Measurements from ENCODE around the gene AZU1. TPM values are rescaled to one million over a fixed set of nuclear protein-coding genes. Genes with fewer than 3 reads are reported as not detected.

Gene AZU1
- total and polyA plus RNA-seq, 2 of the 8 experiments (the other 6 are each of a cell fraction or from before 2014, with no cell fraction given): 0.80 to 1.3 TPM

- 67% methylated on average over 14 of the region's 24 CpGs; no CpG with 5 or more reads in 1 of the 2 experiments for WGBS, 2 experiments (ENCODE audit: extremely low coverage in 1 of 2, insufficient coverage in 1 of 2, insufficient read length in 1 of 2, insufficient replicate concordance in 2 of 2, low coverage in 1 of 2, low lambda C conversion rate in 2 of 2, missing lambda C conversion rate in 1 of 2)
- ChIA-PET CTCF (ENCODE audit: partially characterized antibody) (interaction anchor here (0.6 to 3.3 kb wide), 8 partner anchors 8 to 347 kb away, joined by 3 to 10 read pairs (median 4); no protein-coding TSS in a partner anchor), POLR2A (ENCODE audit: partially characterized antibody) (interaction anchor here (0.8 to 1.8 kb wide), 7 partner anchors 41 to 227 kb away, joined by 3 to 7 read pairs (median 3); partner anchors contain the start of gene WDR18)
- H3K4me1 ChIP-seq (replicated peaks in 1 of 4; ENCODE audit: control insufficient read depth in 3 of 4, insufficient read depth in 4 of 4, low read length in 3 of 4): peaks cover 0 to 5% (median 3%) of the 10 kb centered on the region in 4 experiments; a peak in 6 of 7 replicates
- no peak for FAIRE-seq
- no peaks in the 10 kb centered on the region for H3K9me3 ChIP-seq (ENCODE audit: insufficient read depth in 2 of 2, low read depth in 1 of 2, low read length in 1 of 2)
- no peak within 1 kb of the TSS for H4K8ac ChIP-seq (ENCODE audit: extremely low read depth, insufficient read depth, low read length)
- DNase-seq (ENCODE audit: low read depth in 1 of 2, low spot score in 2 of 2): no peak
- H3K18ac ChIP-seq (ENCODE audit: extremely low read depth, low read length): no peak within 1 kb of the TSS
- H3K23ac ChIP-seq (ENCODE audit: insufficient read length): no peak within 1 kb of the TSS
- H3K4me3 ChIP-seq (ENCODE audit: extremely low read depth in 1 of 4, insufficient read depth in 2 of 4, low read depth in 3 of 4, low read length in 4 of 4): peak within 1 kb of the TSS in 3 of 4 experiments; percentile 8 to 58 (median 42); a peak in 6 of 8 replicates
- H4K91ac ChIP-seq (replicated peaks; ENCODE audit: insufficient read length, low read length): no peak within 1 kb of the TSS
- H3K9ac ChIP-seq (replicated peaks in 1 of 4; ENCODE audit: extremely low read depth in 1 of 4, low read depth in 3 of 4, low read length in 3 of 4): no peak within 1 kb of the TSS
- H3K79me2 ChIP-seq (ENCODE audit: control insufficient read depth in 1 of 2, insufficient read depth in 2 of 2, low read length in 2 of 2): no peaks in the 10 kb centered on the region
- no peak within 1 kb of the TSS for H2BK15ac ChIP-seq (ENCODE audit: low read length)
- no peak within 1 kb of the TSS for H2AFZ ChIP-seq (ENCODE audit: low read length)
- peaks cover 0 to 6% of the 10 kb centered on the region in 2 experiments for H4K20me1 ChIP-seq (replicated peaks in 1 of 2; ENCODE audit: control insufficient read depth in 1 of 2, insufficient read depth in 2 of 2, low read length in 2 of 2)
- H4K5ac ChIP-seq (ENCODE audit: insufficient read length, low read depth, low read length): no peak within 1 kb of the TSS
- H3K14ac ChIP-seq (ENCODE audit: insufficient read length): no peak within 1 kb of the TSS
- peaks cover 10% of the 10 kb centered on the region; the same call in 1 of the 2 replicates for H3K23me2 ChIP-seq (ENCODE audit: low read depth, low read length)
- peak within 1 kb of the TSS; percentile 55 to 61 for H3K4me2 ChIP-seq (ENCODE audit: insufficient read depth in 1 of 2, low read depth in 2 of 2, low read length in 2 of 2)
- no peak within 1 kb of the TSS for H2BK120ac ChIP-seq (replicated peaks; ENCODE audit: low read depth, low read length)
- H2AK5ac ChIP-seq (ENCODE audit: low read depth, low read length): no peak within 1 kb of the TSS
- no peak within 1 kb of the TSS for H2BK5ac ChIP-seq (ENCODE audit: low read depth, low read length)
- TF ChIP-seq KDM1A (IDR thresholded peaks at IDR 0.05; ENCODE audit: borderline replicate concordance, low read length) (peak; percentile 47; the same call in 1 of the 2 replicates), POLR2AphosphoS5 (IDR thresholded peaks at IDR 0.05; ENCODE audit: low read depth, low read length) (no peak), POU5F1 (IDR thresholded peaks at IDR 0.05; ENCODE audit: low read depth, low read length) (no peak), ATF2 (IDR thresholded peaks at IDR 0.05; ENCODE audit: low read length) (no peak), RBBP5 (IDR thresholded peaks at IDR 0.05; ENCODE audit: borderline replicate concordance, low read depth, low read length) (no peak)
- H3K56ac ChIP-seq (replicated peaks; ENCODE audit: insufficient read length, low read depth, low read length): no peak within 1 kb of the TSS
- H2BK12ac ChIP-seq (ENCODE audit: low read depth, low read length): no peak within 1 kb of the TSS
- H3K4ac ChIP-seq (replicated peaks; ENCODE audit: insufficient read length, low read depth, low read length): no peak within 1 kb of the TSS
- H3K79me1 ChIP-seq (ENCODE audit: low read depth, low read length): no peaks in the 10 kb centered on the region
- no peaks in the 10 kb centered on the region for H3K36me3 ChIP-seq (ENCODE audit: control insufficient read depth in 2 of 4, insufficient read depth in 4 of 4, low read length in 3 of 4)
- H3K27me3 ChIP-seq (replicated peaks in 1 of 4; ENCODE audit: control insufficient read depth in 3 of 4, extremely low read depth in 1 of 4, insufficient read depth in 3 of 4, low read length in 3 of 4): peaks cover 9 to 25% (median 13%) of the 10 kb centered on the region in 4 experiments
- no peak within 1 kb of the TSS for H3K27ac ChIP-seq (ENCODE audit: low read depth, low read length)
- H2BK20ac ChIP-seq (ENCODE audit: low read length): no peak within 1 kb of the TSS
Observed at GRCh38 chr19:858868-859843, 31.5 kb downstream of the AZU1 start, which contains the start of gene CFD. TSS of gene CFD (plus strand) at chr19:859664. CDS start at chr19:859690, 26 bp downstream.
